ENCODE data around the gene TMEM18. TPM values are rescaled to one million over a fixed set of nuclear protein-coding genes. Genes with fewer than 3 reads are reported as not detected.

The TMEM18 gene
- polyA plus RNA-seq, 1 donor = 34.9 TPM

- H3K4me1 ChIP-seq (ENCODE audit: control insufficient read depth, insufficient read depth, low read length) = no peaks in the 10 kb centered on the region
- H3K27me3 ChIP-seq (ENCODE audit: control insufficient read depth, insufficient read depth, low read length) = peaks cover 10% of the 10 kb centered on the region
- H3K27ac ChIP-seq (ENCODE audit: low read length) = no peak overlapping the region
- DNase-seq = no peak
- no peaks in the 10 kb centered on the region for H3K9me3 ChIP-seq (ENCODE audit: control insufficient read depth, low read depth, low read length)
- WGBS (ENCODE audit: insufficient coverage, low lambda C conversion rate) = 66% methylated on average over 2 of the region's 17 CpGs
- H3K36me3 ChIP-seq (ENCODE audit: control insufficient read depth, insufficient read depth, low read length) = no peaks in the 10 kb centered on the region
- no peak overlapping the region for H3K4me3 ChIP-seq (ENCODE audit: low read length)
Measured at GRCh38 chr2:653645-654425, 23.4 kb downstream of the TMEM18 start.

- Histone ChIP-seq H3K4me3 (ENCODE audit: low read length) (no peak overlapping the region), H3K9me3 (ENCODE audit: control insufficient read depth, low read depth, low read length) (no peaks in the 10 kb centered on the region), H3K27me3 (ENCODE audit: control insufficient read depth, insufficient read depth, low read length) (peaks cover 6% of the 10 kb centered on the region), H3K4me1 (ENCODE audit: control insufficient read depth, insufficient read depth, low read length) (no peaks in the 10 kb centered on the region), H3K27ac (ENCODE audit: low read length) (no peak overlapping the region), H3K36me3 (ENCODE audit: control insufficient read depth, insufficient read depth, low read length) (no peaks in the 10 kb centered on the region)
- DNase-seq = no peak
- WGBS (ENCODE audit: insufficient coverage, low lambda C conversion rate) = 100% methylated on average over 3 of the region's 6 CpGs
Measured at GRCh38 chr2:652881-653480, 24.2 kb downstream of the TMEM18 start.

- no peak overlapping the region for H3K4me3 ChIP-seq (ENCODE audit: low read length)
- H3K27ac ChIP-seq (ENCODE audit: low read length) = no peak overlapping the region
- no peak for DNase-seq
- H3K9me3 ChIP-seq (ENCODE audit: control insufficient read depth, low read depth, low read length) = no peaks in the 10 kb centered on the region
- no peaks in the 10 kb centered on the region for H3K4me1 ChIP-seq (ENCODE audit: control insufficient read depth, insufficient read depth, low read length)
- no peaks in the 10 kb centered on the region for H3K36me3 ChIP-seq (ENCODE audit: control insufficient read depth, insufficient read depth, low read length)
- H3K27me3 ChIP-seq (ENCODE audit: control insufficient read depth, insufficient read depth, low read length) = peaks cover 3% of the 10 kb centered on the region
- WGBS (ENCODE audit: insufficient coverage, low lambda C conversion rate) = no CpG with 5 or more reads among the region's 14 CpGs
Measured at GRCh38 chr2:651951-652373, 25.2 kb downstream of the TMEM18 start.

GRCh38 chr2:650343-651310 is 26.6 kb downstream of the TMEM18 start:
- WGBS (ENCODE audit: insufficient coverage, low lambda C conversion rate) = 100% methylated on average over 4 of the region's 25 CpGs
- Histone ChIP-seq H3K27ac (ENCODE audit: low read length) (no peak overlapping the region), H3K36me3 (ENCODE audit: control insufficient read depth, insufficient read depth, low read length) (no peaks in the 10 kb centered on the region), H3K4me3 (ENCODE audit: low read length) (no peak overlapping the region), H3K9me3 (ENCODE audit: control insufficient read depth, low read depth, low read length) (no peaks in the 10 kb centered on the region), H3K27me3 (ENCODE audit: control insufficient read depth, insufficient read depth, low read length) (no peaks in the 10 kb centered on the region), H3K4me1 (ENCODE audit: control insufficient read depth, insufficient read depth, low read length) (no peaks in the 10 kb centered on the region)
- no peak for DNase-seq

GRCh38 chr2:649426-650342 is 27.5 kb downstream of the TMEM18 start:
- Histone ChIP-seq H3K27ac (ENCODE audit: low read length) (no peak overlapping the region), H3K36me3 (ENCODE audit: control insufficient read depth, insufficient read depth, low read length) (no peaks in the 10 kb centered on the region), H3K4me3 (ENCODE audit: low read length) (no peak overlapping the region), H3K27me3 (ENCODE audit: control insufficient read depth, insufficient read depth, low read length) (no peaks in the 10 kb centered on the region), H3K4me1 (ENCODE audit: control insufficient read depth, insufficient read depth, low read length) (no peaks in the 10 kb centered on the region), H3K9me3 (ENCODE audit: control insufficient read depth, low read depth, low read length) (no peaks in the 10 kb centered on the region)
- no CpG with 5 or more reads among the region's 20 CpGs for WGBS (ENCODE audit: insufficient coverage, low lambda C conversion rate)
- no peak for DNase-seq

- Histone ChIP-seq H3K4me1 (ENCODE audit: control insufficient read depth, insufficient read depth, low read length) (no peaks in the 10 kb centered on the region), H3K27me3 (ENCODE audit: control insufficient read depth, insufficient read depth, low read length) (no peaks in the 10 kb centered on the region), H3K9me3 (ENCODE audit: control insufficient read depth, low read depth, low read length) (no peaks in the 10 kb centered on the region), H3K4me3 (ENCODE audit: low read length) (no peak overlapping the region), H3K36me3 (ENCODE audit: control insufficient read depth, insufficient read depth, low read length) (no peaks in the 10 kb centered on the region), H3K27ac (ENCODE audit: low read length) (no peak overlapping the region)
- no CpG with 5 or more reads among the region's 26 CpGs for WGBS (ENCODE audit: insufficient coverage, low lambda C conversion rate)
- DNase-seq = no peak
Measured at GRCh38 chr2:648476-649424, 28.5 kb downstream of the TMEM18 start.

- Histone ChIP-seq H3K4me3 (ENCODE audit: low read length) (no peak overlapping the region), H3K4me1 (ENCODE audit: control insufficient read depth, insufficient read depth, low read length) (no peaks in the 10 kb centered on the region), H3K27me3 (ENCODE audit: control insufficient read depth, insufficient read depth, low read length) (no peaks in the 10 kb centered on the region), H3K27ac (ENCODE audit: low read length) (no peak overlapping the region), H3K36me3 (ENCODE audit: control insufficient read depth, insufficient read depth, low read length) (no peaks in the 10 kb centered on the region), H3K9me3 (ENCODE audit: control insufficient read depth, low read depth, low read length) (no peaks in the 10 kb centered on the region)
- no peak for DNase-seq
- no CpG with 5 or more reads among the region's 16 CpGs for WGBS (ENCODE audit: insufficient coverage, low lambda C conversion rate)
Measured at GRCh38 chr2:647691-648231, 29.4 kb downstream of the TMEM18 start.

- no CpG with 5 or more reads among the region's 10 CpGs for WGBS (ENCODE audit: insufficient coverage, low lambda C conversion rate)
- no peaks in the 10 kb centered on the region for H3K9me3 ChIP-seq (ENCODE audit: control insufficient read depth, low read depth, low read length)
- no peaks in the 10 kb centered on the region for H3K4me1 ChIP-seq (ENCODE audit: control insufficient read depth, insufficient read depth, low read length)
- no peak overlapping the region for H3K27ac ChIP-seq (ENCODE audit: low read length)
- H3K36me3 ChIP-seq (ENCODE audit: control insufficient read depth, insufficient read depth, low read length) = no peaks in the 10 kb centered on the region
- DNase-seq = no peak
- H3K27me3 ChIP-seq (ENCODE audit: control insufficient read depth, insufficient read depth, low read length) = no peaks in the 10 kb centered on the region
- H3K4me3 ChIP-seq (ENCODE audit: low read length) = no peak overlapping the region
Measured at GRCh38 chr2:647003-647560, 30.1 kb downstream of the TMEM18 start.

Measured in large intestine (tissue), 3 donors.